Right atrium auricular region (tissue), 2 donors: ENCODE results near the gene SUSD2. TPM values are rescaled to one million over a fixed set of nuclear protein-coding genes. Genes with fewer than 3 reads are reported as not detected.

Experiments used
- DNase-seq: peaks from one replicate; pipeline ENCODE4 v3.0.0-alpha.2; 2019; ENCODE audit warnings: low spot score
- H3K27ac ChIP-seq, 2 donors: fragments of 200-600 bp; sonication (generic); 1 replicate in 1 of 2; 2 replicates in 1 of 2; pipeline ENCODE4 v1.5.1; 2016 to 2019
- H3K27me3 ChIP-seq, 2 donors: fragments of 200-600 bp; sonication (generic); one replicate each; pipeline versions ENCODE4 v1.5.1 to v1.6.0; 2017 to 2019
- H3K36me3 ChIP-seq: fragments of 200-600 bp; sonication (generic); one replicate; pipeline ENCODE4 v1.5.1; 2016
- H3K4me1 ChIP-seq, 2 donors: fragments of 200-600 bp; sonication (generic); one replicate each; pipeline versions ENCODE4 v1.5.1 to v1.6.0; 2017 to 2019
- H3K4me3 ChIP-seq, 2 donors: fragments of 200-600 bp; sonication (generic); 1 replicate in 1 of 2; 2 replicates in 1 of 2; pipeline ENCODE4 v1.5.1; 2017 to 2019; ENCODE audit warnings: mild to moderate bottlenecking in 1 of 2, moderate library complexity in 1 of 2
- H3K9me3 ChIP-seq, 2 donors: fragments of 200-600 bp; sonication (generic); one replicate each; pipeline ENCODE4 v1.5.1; 2019
- CTCF ChIP-seq, 2 donors: fragments of 200-600 bp; sonication (generic); IDR thresholded peaks; one replicate each; pipeline ENCODE4 v1.5.1; 2019; ENCODE audit warnings: antibody characterized with exemption in 2 of 2
- total RNA-seq, 2 donors: library from RNA; depleted of rRNA; stranded (reverse); fragments of >200 nt; gene quantifications; one replicate each; pipeline ENCODE4 v1.1.0, GENCODE V29; 2016

SUSD2 gene
- total RNA-seq, 2 donors from 2014 or later, result 4.9 to 9.5 TPM

GRCh38 chr22:24185501-24186351 lies 4.4 kb downstream of the SUSD2 start:
- H3K27me3 ChIP-seq, result no peaks in the 10 kb centered on the region
- H3K36me3 ChIP-seq, result no peaks in the 10 kb centered on the region
- H3K27ac ChIP-seq, result no peak overlapping the region
- no peaks in the 10 kb centered on the region for H3K9me3 ChIP-seq
- peaks cover 0 to 36% of the 10 kb centered on the region in 2 donors for H3K4me1 ChIP-seq
- DNase-seq, result no peak
- TF ChIP-seq CTCF (IDR thresholded peaks at IDR 0.05), result no peak
- no peak overlapping the region for H3K4me3 ChIP-seq

- no peaks in the 10 kb centered on the region for H3K9me3 ChIP-seq
- TF ChIP-seq CTCF (IDR thresholded peaks at IDR 0.05), result no peak
- DNase-seq, result no peak
- no peak overlapping the region for H3K4me3 ChIP-seq
- peaks cover 0 to 31% of the 10 kb centered on the region in 2 donors for H3K4me1 ChIP-seq
- no peaks in the 10 kb centered on the region for H3K27me3 ChIP-seq
- H3K36me3 ChIP-seq, result no peaks in the 10 kb centered on the region
- no peak overlapping the region for H3K27ac ChIP-seq
Measured at GRCh38 chr22:24186352-24186740, 5.1 kb downstream of the SUSD2 start.

GRCh38 chr22:24186892-24187670 lies 5.8 kb downstream of the SUSD2 start:
- Histone ChIP-seq H3K27me3 (no peaks in the 10 kb centered on the region), H3K4me3 (no peak overlapping the region), H3K36me3 (no peaks in the 10 kb centered on the region), H3K27ac (no peak overlapping the region), H3K9me3 (no peaks in the 10 kb centered on the region), H3K4me1 (peaks cover 0 to 24% of the 10 kb centered on the region in 2 donors)
- DNase-seq, result no peak
- no peak for TF ChIP-seq CTCF (IDR thresholded peaks at IDR 0.05)

GRCh38 chr22:24187731-24188644 lies 6.7 kb downstream of the SUSD2 start:
- Histone ChIP-seq H3K4me1 (peaks cover 0 to 20% of the 10 kb centered on the region in 2 donors), H3K9me3 (no peaks in the 10 kb centered on the region), H3K4me3 (no peak overlapping the region), H3K27ac (no peak overlapping the region), H3K27me3 (no peaks in the 10 kb centered on the region), H3K36me3 (no peaks in the 10 kb centered on the region)
- no peak for DNase-seq
- TF ChIP-seq CTCF (IDR thresholded peaks at IDR 0.05), result no peak

- no peak for TF ChIP-seq CTCF (IDR thresholded peaks at IDR 0.05)
- no peak for DNase-seq
- no peak overlapping the region for H3K4me3 ChIP-seq
- no peak overlapping the region for H3K27ac ChIP-seq
- no peaks in the 10 kb centered on the region for H3K27me3 ChIP-seq
- H3K4me1 ChIP-seq, result peaks cover 0 to 20% of the 10 kb centered on the region in 2 donors
- no peaks in the 10 kb centered on the region for H3K36me3 ChIP-seq
- no peaks in the 10 kb centered on the region for H3K9me3 ChIP-seq
Measured at GRCh38 chr22:24188705-24189248, 7.5 kb downstream of the SUSD2 start.
